GM18498 (cell line): ENCODE data around the gene ENOX1.

Source experiments
- ATAC-seq: cut with Tn5 transposase; IDR thresholded peaks from one replicate; pipeline ENCODE4 v1.9.1; 2021; ENCODE audit warnings: mild to moderate bottlenecking, moderate library complexity; ENCODE audit not compliant: unreplicated experiment

Gene ENOX1

DNA sequence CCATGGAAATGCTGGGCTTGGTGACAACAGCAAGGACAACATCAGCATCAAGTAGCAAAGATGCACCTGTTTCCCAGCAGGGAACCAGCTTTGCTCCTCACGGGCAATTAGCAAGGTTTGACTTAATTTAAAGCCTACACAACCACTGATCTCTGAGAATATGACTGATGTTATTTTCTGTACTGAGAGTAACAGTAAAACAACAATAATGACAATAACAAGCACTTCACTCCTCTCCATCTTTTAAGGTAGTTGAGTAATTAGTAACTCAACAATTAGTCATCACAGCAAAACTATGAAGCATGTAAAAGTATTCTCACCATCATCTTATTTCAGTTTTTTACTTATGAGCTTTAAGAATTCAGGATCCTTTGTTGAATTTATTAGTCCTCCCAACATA is 37.3 kb downstream of the ENOX1 start:
- ATAC-seq = no peak

DNA sequence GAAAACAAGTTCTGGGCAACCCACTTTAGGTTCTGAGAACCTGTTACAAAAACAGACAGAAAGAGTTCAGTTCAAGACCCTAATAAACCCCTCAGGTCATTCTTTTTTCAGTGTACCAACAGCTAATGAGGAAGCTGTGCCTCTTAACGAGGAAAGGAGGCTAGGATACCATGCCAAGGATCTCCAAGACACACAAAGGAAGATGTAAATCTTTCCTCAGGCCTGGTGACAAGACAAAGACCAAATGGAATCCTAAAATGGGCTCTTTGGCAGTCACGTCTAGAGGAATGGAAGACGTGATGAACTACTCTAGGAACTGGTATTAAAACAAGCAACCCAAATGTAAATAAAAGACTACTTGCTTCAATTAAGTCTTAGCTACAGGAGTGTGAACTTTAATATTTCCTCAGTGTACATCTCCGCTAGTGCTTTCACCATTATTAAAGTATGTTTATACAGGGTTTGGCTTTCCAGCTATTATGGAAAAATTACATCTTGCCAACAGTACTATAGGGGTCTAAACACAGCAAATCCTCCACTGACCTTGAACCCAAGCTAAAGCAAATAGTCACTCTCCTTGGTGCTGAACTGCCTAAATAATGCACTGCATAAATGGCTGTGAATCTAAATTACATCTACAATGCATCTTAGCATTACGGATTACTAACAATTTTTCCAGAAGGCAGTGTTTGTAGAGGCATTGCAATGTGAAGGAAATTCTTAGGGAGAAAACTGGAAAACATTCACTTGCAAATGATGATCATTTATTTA is 42.3 kb downstream of the ENOX1 start:
- no peak for ATAC-seq

GRCh38 chr13:43742911-43743310 is 43.9 kb downstream of the ENOX1 start:
- ATAC-seq = no peak

GRCh38 chr13:43737392-43737923 is 49.3 kb downstream of the ENOX1 start:
- ATAC-seq = no peak

DNA sequence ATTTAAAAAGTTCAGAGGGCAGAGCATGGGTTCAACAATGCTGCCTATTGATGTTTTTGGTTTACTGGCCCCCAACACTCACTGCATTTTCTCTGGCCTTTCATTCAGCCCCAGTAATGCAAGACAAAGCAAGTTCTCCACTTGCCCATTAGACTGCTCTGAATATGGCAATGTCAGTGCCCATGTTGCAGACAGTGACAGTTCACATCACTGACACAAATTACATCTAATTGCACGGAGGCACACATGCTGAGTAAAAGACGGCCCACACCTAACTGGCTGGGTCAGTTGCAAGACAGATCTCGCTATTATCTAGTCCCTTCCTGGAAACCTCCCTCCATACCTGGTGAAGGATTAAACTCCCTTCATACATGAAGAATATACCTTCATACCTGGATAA is 54.0 kb downstream of the ENOX1 start:
- ATAC-seq = no peak

- no peak for ATAC-seq
Measured at GRCh38 chr13:43731296-43731695, 55.5 kb downstream of the ENOX1 start.

GRCh38 chr13:43730642-43731041 is 56.1 kb downstream of the ENOX1 start:
- ATAC-seq = no peak

- no peak for ATAC-seq
Measured at GRCh38 chr13:43728421-43728820, 58.4 kb downstream of the ENOX1 start.

- no peak for ATAC-seq
Measured at GRCh38 chr13:43727856-43728255, 58.9 kb downstream of the ENOX1 start.

- no peak for ATAC-seq
Measured at GRCh38 chr13:43725460-43725859, 61.3 kb downstream of the ENOX1 start.

- ATAC-seq = no peak
Measured at GRCh38 chr13:43720780-43721397, 65.9 kb downstream of the ENOX1 start.

DNA sequence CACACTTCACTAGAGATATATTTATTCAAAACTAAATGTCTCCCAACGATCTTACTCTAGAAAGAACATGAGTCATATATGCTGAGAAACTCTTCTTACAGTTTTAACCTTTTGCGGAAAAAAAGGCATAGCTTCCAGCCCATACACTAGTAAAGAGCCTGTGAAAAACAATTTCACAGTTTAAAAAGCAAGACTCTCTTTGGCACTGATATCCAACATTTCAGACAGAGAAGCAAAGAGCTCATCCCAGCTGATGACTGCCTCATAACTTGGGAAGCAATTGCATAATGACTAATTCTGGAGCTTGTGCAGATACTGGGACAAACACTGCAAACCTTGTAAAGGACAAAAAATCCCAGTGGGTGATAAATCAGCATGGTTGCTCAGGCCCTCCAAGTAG is 88.0 kb downstream of the ENOX1 start:
- ATAC-seq = no peak

DNA sequence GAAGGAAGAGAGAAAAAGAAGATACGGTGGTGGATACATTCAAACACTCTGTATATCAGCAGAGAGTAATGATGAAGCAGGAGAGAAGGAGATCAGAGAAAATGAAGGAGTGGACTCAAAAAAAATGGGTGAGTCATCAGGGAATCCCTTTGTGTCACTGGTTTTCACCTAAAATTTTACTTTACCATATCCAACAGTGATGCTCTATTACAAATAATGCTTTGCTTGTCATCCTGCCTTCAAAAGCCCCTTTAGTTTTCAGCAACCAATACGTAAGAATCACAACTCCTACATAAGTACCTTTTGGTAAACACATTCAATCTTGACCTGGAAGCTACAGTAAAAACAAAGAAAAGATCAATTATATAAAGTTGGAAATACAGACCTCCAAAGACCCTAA is 88.8 kb downstream of the ENOX1 start:
- no peak for ATAC-seq

DNA sequence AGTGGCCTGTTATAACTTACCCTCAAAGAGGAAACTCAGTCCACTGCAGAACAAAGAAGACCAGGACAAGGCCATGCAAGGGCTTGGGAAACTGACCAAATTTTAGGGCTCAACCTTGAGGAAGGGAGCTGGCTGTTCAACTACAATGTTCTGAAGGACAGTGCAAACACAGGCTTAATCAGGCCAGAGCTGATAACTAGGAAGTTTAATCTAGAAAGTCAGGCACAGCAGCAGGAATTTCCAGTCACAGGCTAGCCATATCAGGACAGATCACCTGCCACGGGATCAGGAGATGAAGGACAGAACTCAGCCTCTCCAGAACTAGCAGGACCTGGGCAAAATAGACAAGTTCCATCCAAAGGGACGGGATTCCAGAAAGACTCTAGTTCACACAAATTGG is 89.4 kb downstream of the ENOX1 start:
- ATAC-seq = no peak

GRCh38 chr13:43694146-43694664 is 92.6 kb downstream of the ENOX1 start:
- ATAC-seq = no peak

GRCh38 chr13:43693639-43694038 is 93.1 kb downstream of the ENOX1 start:
- no peak for ATAC-seq

DNA sequence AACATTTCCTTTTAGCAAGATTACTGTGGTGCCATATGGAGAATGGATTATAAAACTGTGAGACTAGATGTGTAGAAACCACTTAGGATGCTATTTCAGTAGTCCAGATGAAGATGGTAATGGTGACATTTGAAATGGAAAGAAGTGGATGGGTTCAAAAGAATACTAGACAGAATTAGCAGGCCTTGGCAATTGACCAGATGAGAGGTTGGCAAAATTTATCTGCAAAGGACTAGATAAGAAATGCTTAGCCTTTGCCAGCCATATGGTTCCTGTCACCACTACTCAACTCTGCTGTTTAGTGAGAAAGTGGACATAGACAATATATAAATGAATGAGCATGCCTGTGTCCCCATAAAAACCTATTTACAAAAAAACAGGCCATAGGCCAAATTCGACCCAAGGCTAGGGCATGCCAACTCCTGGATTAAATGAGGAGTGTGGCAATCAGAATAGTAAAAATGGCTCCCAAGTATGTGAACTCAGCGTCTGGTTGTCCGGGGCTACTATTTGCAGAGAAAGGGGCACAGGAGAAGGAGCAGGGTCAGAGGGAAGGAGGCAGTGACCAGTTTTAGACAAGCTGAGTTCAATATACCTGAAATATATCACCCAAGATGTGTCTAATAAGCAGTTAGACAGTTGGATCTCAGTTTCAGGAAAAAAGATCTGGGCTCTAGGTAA is 98.4 kb downstream of the ENOX1 start:
- no peak for ATAC-seq

GRCh38 chr13:43687038-43687437 is 99.7 kb downstream of the ENOX1 start:
- no peak for ATAC-seq

DNA sequence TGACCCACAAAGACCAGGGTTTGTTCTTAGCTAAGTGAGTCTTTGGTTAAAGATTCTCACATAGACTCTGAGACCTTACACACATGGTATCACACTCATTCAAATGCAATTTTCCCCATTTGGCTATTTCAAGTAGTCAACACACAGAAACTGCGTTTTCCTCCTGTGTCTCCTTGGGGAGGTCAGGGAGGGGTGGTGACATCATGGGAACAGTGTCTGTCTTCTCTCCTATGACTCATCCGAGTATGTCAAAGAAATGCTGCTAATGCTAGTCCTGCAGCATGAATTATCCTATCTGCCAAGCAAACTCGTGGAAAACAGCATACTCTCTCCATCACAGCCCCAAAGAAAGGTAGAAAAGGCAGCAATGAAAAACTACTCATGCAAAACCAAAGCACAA is 100.2 kb downstream of the ENOX1 start:
- no peak for ATAC-seq

DNA sequence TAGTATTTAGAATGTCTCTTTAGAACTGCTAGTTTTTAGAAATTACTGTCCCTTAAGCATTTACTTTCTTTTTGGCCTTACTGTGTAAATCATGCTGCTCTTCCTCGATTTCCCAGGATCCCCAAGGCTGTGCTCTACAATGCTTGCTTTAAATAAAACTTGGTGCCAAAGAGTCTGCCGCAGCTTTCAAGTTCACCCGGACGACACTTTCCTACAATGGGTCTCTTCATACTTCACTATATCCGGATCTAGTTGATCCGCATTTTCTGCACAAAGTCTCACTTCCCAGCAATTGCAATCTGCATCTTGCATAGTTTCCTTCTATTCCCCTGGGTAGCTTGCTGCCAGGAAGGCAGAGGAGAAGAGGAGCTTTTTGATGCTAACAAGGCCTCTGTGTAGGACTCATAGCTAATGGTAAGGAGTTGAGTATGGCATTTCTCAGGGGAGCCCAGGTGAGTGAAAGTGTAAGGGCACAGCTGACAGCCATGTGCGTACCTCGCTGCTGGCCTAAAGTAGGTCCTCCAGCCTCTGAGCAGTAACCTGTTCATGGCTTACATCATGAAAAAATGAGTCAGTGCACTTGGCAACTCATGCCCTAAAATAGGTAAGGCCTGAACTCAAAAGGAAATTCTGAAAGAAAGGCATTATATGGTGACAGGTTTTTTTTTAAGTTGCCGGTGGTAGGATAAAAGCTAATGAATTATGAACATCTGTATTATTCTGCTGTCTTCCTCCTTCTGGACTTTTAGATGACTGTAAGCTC is 101.6 kb downstream of the ENOX1 start:
- no peak for ATAC-seq

DNA sequence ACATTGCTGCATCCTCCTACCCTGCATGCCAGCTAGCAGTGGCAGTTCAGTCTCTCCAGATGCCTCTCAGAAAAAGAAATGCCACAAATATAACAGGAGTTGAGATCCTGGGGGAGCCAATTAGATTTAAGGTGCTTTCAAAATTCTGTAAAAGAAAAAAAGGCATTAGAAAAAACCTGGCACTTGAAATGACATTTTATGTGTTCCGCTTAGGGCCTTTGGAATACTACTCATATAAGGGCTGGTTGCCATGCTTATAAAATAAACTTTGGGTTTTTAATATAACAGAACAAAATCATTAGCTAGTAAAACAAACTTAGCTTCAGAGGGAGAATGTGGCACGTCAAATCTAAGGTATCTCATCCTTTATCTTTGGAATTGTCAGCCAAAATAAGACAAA is 104.1 kb downstream of the ENOX1 start:
- no peak for ATAC-seq
